Esophagus muscularis mucosa (tissue), 4 donors: ENCODE results near the gene AGK.

Source experiments
- CTCF ChIP-seq, 3 experiments: fragments of 200-600 bp in 2 of 3; fragments of 450-650 bp in 1 of 3; sonication (generic) in 2 of 3; IDR thresholded peaks; one replicate each; pipeline ENCODE4 v1.5.1; 2017 to 2019; ENCODE audit warnings: antibody characterized with exemption in 3 of 3, mild to moderate bottlenecking in 2 of 3, moderate library complexity in 1 of 3
- EP300 ChIP-seq: sonication (generic); formaldehyde crosslinking; IDR thresholded peaks from one replicate; pipeline ENCODE4 v1.6.1; 2017; ENCODE audit warnings: antibody characterized with exemption
- POLR2A ChIP-seq: fragments of 450-650 bp; IDR thresholded peaks from one replicate; pipeline ENCODE4 v1.6.1; 2017; ENCODE audit warnings: antibody characterized with exemption, moderate library complexity, mild to moderate bottlenecking, low read depth

GRCh38 chr7:141695803-141696289, 144.6 kb downstream of the AGK start:
- no peak for TF ChIP-seq CTCF (IDR thresholded peaks at IDR 0.05)
- no peak for TF ChIP-seq POLR2A
- no peak for TF ChIP-seq EP300
